GM12875 (cell line): ENCODE results near the gene SEC61G.

Experiments used
- H3K4me3 ChIP-seq: one replicate; pipeline ENCODE4 v1.5.1; 2011; ENCODE audit warnings: low read depth, low read length, control low read depth
- TF ChIP-seq, protein P1 (sequence below): IDR thresholded peaks from 2 replicates; pipeline ENCODE4 v1.5.1; 2011; ENCODE audit warnings: low read depth, mild to moderate bottlenecking, control low read depth, inconsistent platforms, low read length, moderate library complexity, borderline replicate concordance; ENCODE audit not compliant: insufficient read depth

SEC61G gene

DNA sequence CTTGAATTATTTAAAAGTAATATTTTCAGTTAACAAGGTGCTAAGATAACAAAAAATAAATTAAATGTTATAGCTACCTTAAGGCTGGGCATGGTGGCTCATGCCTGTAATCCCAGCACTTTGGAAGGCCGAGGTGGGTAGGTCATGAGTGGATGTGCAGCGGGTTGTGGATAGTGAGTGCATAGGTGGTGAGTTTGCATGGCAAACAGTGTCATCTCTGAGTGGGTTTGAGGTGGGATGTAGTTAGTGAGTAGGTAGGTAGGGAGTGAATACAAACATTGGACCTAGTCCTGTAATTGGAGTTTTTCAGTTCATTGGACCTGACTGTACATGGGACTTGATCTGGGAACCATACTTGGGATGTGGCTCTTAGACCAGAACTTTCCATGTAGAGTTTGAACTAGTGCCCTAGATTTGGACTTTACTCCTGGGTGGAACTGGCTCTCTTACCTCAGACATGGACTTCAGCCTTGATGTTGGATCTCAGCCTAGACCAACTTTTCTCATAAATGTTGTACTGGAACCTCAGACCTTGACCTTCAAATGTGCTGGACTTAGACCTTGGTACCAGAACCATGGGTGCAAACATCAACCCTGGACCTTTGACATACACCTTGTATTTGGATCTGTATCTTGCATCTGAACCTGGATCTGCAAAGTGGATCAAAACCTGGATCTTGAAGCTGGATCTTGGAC, 47.0 kb downstream of the SEC61G start:
- TF ChIP-seq, protein P1, sequence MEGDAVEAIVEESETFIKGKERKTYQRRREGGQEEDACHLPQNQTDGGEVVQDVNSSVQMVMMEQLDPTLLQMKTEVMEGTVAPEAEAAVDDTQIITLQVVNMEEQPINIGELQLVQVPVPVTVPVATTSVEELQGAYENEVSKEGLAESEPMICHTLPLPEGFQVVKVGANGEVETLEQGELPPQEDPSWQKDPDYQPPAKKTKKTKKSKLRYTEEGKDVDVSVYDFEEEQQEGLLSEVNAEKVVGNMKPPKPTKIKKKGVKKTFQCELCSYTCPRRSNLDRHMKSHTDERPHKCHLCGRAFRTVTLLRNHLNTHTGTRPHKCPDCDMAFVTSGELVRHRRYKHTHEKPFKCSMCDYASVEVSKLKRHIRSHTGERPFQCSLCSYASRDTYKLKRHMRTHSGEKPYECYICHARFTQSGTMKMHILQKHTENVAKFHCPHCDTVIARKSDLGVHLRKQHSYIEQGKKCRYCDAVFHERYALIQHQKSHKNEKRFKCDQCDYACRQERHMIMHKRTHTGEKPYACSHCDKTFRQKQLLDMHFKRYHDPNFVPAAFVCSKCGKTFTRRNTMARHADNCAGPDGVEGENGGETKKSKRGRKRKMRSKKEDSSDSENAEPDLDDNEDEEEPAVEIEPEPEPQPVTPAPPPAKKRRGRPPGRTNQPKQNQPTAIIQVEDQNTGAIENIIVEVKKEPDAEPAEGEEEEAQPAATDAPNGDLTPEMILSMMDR: no peak
- no peak overlapping the region for H3K4me3 ChIP-seq

DNA sequence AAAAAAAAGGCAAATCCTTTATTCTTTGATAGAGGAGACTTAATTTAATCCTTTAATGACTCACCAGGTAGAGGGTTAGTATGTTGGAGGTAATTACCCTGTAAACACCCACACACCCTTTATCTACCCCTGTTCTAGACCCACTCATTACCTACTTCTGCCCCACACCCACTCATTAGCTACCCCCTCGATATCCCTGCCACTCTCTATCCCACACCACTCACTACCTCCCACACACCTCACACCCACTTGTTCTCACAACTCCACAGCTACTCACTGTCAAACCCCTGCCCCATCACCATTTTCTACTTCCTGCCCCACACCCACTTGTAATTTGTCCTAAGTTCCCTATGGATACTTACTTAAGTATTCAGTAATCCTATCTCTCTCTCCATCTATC, 49.7 kb downstream of the SEC61G start:
- no peak overlapping the region for H3K4me3 ChIP-seq
- TF ChIP-seq, protein P1: no peak

DNA sequence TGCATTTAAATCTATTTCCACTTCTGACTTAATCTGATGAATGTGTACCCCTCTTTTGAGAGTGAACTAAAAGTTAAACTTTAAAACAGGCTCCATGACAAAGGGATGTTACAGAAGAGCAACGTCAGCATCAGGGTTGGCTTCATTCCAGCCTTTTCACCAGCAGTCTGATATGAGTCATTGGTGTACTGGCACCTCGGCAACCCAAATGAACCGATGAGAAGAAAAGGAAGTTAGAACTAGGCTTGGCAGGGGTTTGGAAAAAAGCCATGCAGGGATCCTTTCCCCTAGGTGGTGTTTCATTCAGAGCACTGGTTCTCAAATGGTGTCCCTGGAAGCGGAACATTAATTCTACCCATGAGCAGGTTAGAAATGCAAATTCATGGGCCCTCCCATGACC, 53.6 kb downstream of the SEC61G start:
- no peak overlapping the region for H3K4me3 ChIP-seq
- TF ChIP-seq, protein P1: no peak

DNA sequence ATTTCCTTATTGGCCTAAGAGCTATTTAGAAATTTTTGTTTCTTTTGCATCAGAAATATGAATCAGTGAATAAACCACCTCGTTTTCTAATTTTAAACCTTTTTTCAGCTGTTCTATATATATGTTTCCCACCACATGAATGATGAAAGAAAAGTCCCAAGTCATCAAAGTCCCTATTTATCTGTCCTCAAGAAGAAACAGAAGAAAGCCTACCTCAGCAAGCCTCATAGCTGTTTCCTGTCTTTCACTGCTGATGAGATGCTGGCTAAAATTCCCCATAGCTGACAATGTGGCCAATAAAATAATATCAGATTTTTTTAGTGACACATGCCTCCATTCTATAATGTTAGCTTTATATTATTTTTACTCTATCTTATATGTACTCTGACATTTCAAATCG, 54.2 kb downstream of the SEC61G start:
- TF ChIP-seq, protein P1: no peak
- no peak overlapping the region for H3K4me3 ChIP-seq
